NB4 (cell line): ENCODE measurements around the gene RNF130.

Experiments
- DNase-seq: peaks from one replicate; pipeline ENCODE4 v3.0.0; 2010; ENCODE audit warnings: low read depth
- H3K4me3 ChIP-seq: one replicate; pipeline ENCODE4 v1.5.1; 2011; ENCODE audit warnings: mild to moderate bottlenecking, low read depth, low read length, moderate library complexity
- MYC ChIP-seq: IDR thresholded peaks from 2 replicates; pipeline ENCODE4 v1.6.1; 2011; ENCODE audit warnings: low read depth, low read length
- POLR2A ChIP-seq: IDR thresholded peaks from 2 replicates; pipeline ENCODE4 v1.6.1; 2011; ENCODE audit warnings: mild to moderate bottlenecking; ENCODE audit not compliant: insufficient read length; ENCODE audit errors: extremely low read depth
- TF ChIP-seq, protein P1 (sequence below): IDR thresholded peaks from 2 replicates; pipeline ENCODE4 v1.6.1; 2011; ENCODE audit warnings: low read depth, low read length
- TF ChIP-seq, protein P2 (sequence below): IDR thresholded peaks from one replicate; pipeline ENCODE4 v1.5.1; 2012; ENCODE audit warnings: low read depth, low read length

The RNF130 gene

DNA sequence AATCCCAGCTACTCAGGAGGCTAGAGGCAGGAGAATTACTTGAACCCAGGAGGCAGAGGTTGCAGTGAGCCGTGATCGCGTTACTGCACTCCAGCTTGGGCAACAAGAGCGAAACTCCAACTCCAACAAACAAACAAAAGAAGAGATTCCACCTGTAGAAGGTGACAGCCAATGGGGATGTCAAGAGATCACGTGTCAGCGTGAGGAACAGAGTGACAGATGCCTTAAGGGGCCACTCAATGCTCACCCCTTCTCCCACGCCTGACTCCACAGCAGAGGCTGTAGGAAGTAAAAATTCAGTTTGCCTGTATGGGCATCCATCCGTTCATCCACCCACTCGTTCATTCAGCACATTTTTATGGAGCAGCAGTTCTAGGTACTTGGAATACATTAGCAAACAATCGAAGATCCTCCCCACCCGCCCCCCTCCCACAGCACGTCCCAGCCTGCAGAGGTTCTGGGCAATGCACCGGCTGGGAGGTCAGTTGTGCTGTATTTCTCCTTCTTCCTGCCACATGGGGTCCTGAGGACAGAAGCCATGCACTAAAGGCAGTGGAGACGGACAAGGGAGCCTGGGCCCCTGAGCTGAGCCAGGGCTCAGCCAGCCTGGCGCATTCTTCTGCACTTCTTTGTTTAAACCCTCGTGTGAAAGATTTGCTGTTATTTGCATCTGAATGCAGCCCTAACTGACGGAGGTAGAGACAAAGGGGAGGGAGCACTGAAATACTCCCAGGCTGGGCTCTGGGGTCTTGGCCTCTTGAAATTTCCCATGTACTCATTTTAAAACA, 11.3 kb upstream of the RNF130 start:
- H3K4me3 ChIP-seq: no peak overlapping the region
- no peak for DNase-seq
- TF ChIP-seq, protein P1, sequence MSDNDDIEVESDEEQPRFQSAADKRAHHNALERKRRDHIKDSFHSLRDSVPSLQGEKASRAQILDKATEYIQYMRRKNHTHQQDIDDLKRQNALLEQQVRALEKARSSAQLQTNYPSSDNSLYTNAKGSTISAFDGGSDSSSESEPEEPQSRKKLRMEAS: no peak
- TF ChIP-seq, protein P2, sequence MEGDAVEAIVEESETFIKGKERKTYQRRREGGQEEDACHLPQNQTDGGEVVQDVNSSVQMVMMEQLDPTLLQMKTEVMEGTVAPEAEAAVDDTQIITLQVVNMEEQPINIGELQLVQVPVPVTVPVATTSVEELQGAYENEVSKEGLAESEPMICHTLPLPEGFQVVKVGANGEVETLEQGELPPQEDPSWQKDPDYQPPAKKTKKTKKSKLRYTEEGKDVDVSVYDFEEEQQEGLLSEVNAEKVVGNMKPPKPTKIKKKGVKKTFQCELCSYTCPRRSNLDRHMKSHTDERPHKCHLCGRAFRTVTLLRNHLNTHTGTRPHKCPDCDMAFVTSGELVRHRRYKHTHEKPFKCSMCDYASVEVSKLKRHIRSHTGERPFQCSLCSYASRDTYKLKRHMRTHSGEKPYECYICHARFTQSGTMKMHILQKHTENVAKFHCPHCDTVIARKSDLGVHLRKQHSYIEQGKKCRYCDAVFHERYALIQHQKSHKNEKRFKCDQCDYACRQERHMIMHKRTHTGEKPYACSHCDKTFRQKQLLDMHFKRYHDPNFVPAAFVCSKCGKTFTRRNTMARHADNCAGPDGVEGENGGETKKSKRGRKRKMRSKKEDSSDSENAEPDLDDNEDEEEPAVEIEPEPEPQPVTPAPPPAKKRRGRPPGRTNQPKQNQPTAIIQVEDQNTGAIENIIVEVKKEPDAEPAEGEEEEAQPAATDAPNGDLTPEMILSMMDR: no peak
- TF ChIP-seq POLR2A: no peak
- no peak for TF ChIP-seq MYC

DNA sequence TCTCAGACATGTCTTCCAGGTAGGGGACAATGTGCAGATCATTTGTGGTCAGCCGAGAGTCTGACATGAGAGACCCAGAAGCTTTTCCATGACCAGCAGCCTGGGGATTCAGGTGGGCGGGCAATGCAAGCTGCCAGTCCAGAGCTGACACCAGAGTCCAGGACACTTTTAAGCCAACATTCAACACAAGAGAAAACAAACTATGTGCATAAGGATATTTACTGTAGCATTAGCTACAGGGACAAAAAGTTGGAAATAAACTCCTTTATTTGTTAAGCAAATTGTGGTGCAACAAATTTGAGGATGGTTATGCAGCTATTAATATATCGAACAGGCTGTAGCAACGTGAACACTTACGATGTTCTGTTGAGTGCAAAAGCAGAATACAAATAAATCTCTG, 9.9 kb upstream of the RNF130 start:
- H3K4me3 ChIP-seq: no peak overlapping the region
- DNase-seq: no peak
- TF ChIP-seq POLR2A (no peak), MYC (no peak)
- TF ChIP-seq, protein P1: no peak
- TF ChIP-seq, protein P2: no peak

DNA sequence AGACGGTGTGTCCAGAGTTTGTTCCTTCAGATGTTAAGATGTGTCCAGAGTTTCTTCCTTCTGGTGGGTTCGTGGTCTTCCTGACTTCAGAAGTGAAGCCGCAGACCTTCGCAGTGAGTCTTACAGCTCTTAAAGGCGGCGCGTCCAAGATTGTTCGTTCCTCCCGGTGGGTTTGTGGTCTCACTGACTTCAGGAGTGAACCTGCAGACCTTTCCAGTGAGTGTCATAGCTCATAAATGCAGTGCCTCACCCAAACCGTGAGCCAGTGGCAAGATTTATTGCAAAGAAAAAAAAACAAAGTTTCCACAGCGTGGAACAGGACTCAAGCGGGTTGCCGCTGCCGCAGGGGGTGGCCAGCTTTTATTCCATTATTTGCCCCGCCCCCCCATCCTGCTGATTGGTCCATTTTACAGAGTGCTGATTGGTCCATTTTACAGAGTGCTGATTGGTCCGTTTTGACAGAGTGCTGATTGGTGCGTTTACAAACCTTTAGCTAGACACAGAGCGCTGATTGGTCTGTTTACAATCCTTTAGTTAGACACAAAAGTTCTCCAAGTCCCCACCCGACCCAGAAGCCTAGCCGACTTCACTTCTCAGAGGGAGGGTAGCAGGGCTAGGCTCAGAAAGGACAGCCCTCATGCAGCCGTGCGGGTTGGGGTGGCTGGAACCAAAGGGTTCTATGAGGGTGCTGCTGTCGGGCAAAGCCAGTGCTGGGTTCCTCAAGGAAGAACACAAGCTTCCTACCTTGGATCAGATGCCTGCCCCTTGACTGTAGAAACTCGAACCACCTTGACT, 9.1 kb upstream of the RNF130 start:
- no peak overlapping the region for H3K4me3 ChIP-seq
- TF ChIP-seq, protein P1: no peak
- DNase-seq: no peak

DNA sequence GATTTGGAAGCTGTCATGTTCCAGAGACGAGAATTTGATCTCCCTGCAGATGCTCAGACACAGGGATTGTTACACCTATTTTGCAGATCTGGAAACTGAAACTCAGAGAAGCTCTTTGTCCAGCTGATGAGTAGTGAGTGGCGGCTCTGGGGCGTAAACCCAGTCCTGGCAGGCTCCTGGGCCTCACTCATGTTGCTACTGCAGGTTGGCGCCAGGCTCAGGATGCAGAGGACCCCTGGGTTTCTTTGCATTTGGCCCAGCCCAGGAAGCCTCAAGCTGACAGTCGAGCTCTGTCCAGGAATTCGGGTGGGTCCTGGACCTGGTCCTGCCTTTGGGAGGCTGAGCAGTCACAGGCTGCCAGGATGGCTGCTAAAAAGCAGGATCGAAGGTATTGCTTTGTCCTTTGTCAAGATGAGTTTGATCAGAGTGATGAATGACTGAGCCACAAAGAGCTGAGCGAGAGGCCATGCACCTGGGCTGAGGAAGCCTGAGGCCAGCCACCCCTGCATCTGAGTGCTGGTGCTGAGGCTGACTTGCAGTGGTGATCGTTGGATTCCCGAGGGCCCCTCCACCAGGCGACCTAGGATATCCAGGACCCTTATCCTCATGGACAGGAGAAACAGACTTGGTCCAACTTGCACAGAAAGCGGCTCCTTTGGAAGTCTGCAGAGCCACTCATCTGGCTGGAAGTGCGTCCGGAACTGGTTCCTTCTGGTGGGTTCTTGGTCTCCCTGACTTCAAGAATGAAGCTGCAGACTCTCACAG, 8.3 kb upstream of the RNF130 start:
- no peak overlapping the region for H3K4me3 ChIP-seq
- TF ChIP-seq, protein P2: no peak
- TF ChIP-seq POLR2A (no peak), MYC (no peak)
- TF ChIP-seq, protein P1: no peak
- DNase-seq: no peak

DNA sequence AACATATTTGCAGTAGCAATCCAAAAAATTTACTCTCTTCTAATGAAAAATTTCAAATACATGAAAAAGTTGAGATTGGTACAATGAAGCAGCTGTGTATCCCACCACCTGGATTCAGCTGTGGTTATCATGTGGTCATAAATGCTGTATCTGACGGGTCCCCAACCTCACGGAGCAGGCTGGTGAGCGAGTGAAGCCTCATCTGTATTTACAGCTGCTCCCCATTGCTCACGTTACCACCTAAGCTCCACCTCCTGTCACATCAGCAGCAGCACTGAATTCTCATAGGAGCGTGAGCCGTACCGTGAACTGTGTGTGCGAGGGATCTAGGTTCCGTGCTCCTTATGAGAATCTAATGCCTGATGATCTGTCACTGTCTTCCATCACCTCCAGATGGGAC, 6.8 kb upstream of the RNF130 start:
- no peak for TF ChIP-seq MYC
- TF ChIP-seq, protein P1: no peak
- no peak for TF ChIP-seq POLR2A
- TF ChIP-seq, protein P2: no peak
- DNase-seq: no peak
- H3K4me3 ChIP-seq: no peak overlapping the region
